NT2/D1 (cell line): ENCODE results near the gene GDPD3.

Experiments
- DNase-seq: peaks from one replicate; pipeline ENCODE4 v3.0.0-alpha.2; 2011; ENCODE audit warnings: low read depth, low spot score
- H3K27me3 ChIP-seq: 2 replicates; pipeline ENCODE4 v1.6.0; 2011; ENCODE audit warnings: mild to moderate bottlenecking; ENCODE audit not compliant: insufficient read length, insufficient read depth
- H3K36me3 ChIP-seq: 2 replicates; pipeline ENCODE4 v1.6.1; 2011; ENCODE audit warnings: mild to moderate bottlenecking, low read length, mixed read lengths; ENCODE audit not compliant: insufficient read depth, insufficient read length
- H3K4me1 ChIP-seq: 2 replicates; pipeline ENCODE4 v1.5.1; 2011; ENCODE audit not compliant: insufficient read depth, insufficient read length
- H3K4me3 ChIP-seq: 2 replicates; pipeline ENCODE4 v1.5.1; 2011; ENCODE audit warnings: low read depth; ENCODE audit not compliant: insufficient read length
- H3K9ac ChIP-seq: 2 replicates; pipeline ENCODE4 v1.6.0; 2011; ENCODE audit warnings: low read depth; ENCODE audit not compliant: insufficient read length
- H3K9me3 ChIP-seq: 2 replicates; pipeline ENCODE4 v1.5.1; 2011; ENCODE audit warnings: mild to moderate bottlenecking, low read length; ENCODE audit not compliant: insufficient read depth
- SUZ12 ChIP-seq: IDR thresholded peaks from 2 replicates; pipeline ENCODE4 v1.6.1; 2011; ENCODE audit not compliant: insufficient read length, insufficient read depth; ENCODE audit errors: extremely low read depth
- YY1 ChIP-seq: IDR thresholded peaks from 2 replicates; pipeline ENCODE4 v1.6.1; 2011; ENCODE audit not compliant: insufficient read length, insufficient read depth
- ZNF274 ChIP-seq: IDR thresholded peaks from 2 replicates; pipeline ENCODE4 v1.6.1; 2011; ENCODE audit warnings: mild to moderate bottlenecking, low read depth, low read length

GDPD3 gene

DNA sequence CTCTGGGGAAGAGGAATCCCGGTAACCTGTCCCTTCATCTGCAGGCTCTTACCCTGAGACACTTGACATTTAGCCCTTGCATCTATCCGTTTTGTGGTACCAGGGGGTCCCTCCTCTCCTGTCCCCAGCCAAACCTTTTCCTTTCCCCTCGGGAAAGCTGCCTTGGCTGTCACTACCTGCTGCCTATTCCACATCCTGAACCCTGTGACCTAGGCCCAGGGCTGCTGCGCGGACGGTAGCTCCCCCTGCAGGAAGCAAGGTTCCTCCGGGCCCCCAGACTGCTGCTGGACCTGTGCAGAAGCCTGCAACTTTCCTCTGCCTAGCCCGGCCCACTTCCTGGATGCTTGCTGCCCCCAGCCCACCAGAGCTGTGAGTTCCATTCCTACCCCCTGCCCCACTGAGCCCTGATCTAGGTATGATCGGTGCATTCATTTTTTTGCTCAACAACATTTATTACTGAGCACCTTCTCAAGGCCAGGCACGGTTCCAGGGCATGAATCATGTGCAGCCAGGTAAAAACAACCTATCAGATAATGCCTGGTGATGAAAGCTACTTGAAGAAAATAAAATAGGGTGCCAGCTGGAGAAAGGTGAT lies 58.3 kb downstream of the GDPD3 start:
- Histone ChIP-seq H3K4me3 (no peak overlapping the region), H3K4me1 (peaks cover 10% of the 10 kb centered on the region), H3K9me3 (no peaks in the 10 kb centered on the region), H3K9ac (peak overlapping the region; percentile 51), H3K36me3 (peaks cover 11% of the 10 kb centered on the region), H3K27me3 (no peaks in the 10 kb centered on the region)
- DNase-seq, result no peak
- TF ChIP-seq SUZ12 (no peak), ZNF274 (no peak), YY1 (no peak)
